ENCODE measurements around the gene GRIA4. TPM values are rescaled to one million over a fixed set of nuclear protein-coding genes. Genes with fewer than 3 reads are reported as not detected.

The GRIA4 gene
- total RNA-seq, 4 donors from 2014 or later: not detected

- intact Hi-C loops (cut with DNase I): no loop called here
Observed at GRCh38 chr11:105705786-105706530, 96.1 kb downstream of the GRIA4 start.

GRCh38 chr11:105713106-105713505 lies 103.2 kb downstream of the GRIA4 start:
- Histone ChIP-seq H3K27me3 (no peaks in the 10 kb centered on the region), H3K36me3 (no peaks in the 10 kb centered on the region), H3K9me3 (no peaks in the 10 kb centered on the region), H3K4me1 (no peaks in the 10 kb centered on the region), H3K27ac (no peak overlapping the region), H3K4me3 (no peak overlapping the region)
- no peak for TF ChIP-seq POLR2A (IDR thresholded peaks at IDR 0.05)
- TF ChIP-seq CTCF (IDR thresholded peaks at IDR 0.05): no peak
- intact Hi-C loops (cut with DNase I): no loop called here
- 76 to 79% methylated on average over 5 of the region's 5 CpGs for WGBS, 2 donors
- no peak for DNase-seq

More at GRCh38 chr11:105705786-105706530, 96.1 kb downstream of the GRIA4 start:
- no peaks in the 10 kb centered on the region for H3K9me3 ChIP-seq
- H3K36me3 ChIP-seq: no peaks in the 10 kb centered on the region
- no peak overlapping the region for H3K4me3 ChIP-seq
- H3K27me3 ChIP-seq: no peaks in the 10 kb centered on the region
- 71 to 74% methylated on average over 2 of the region's 2 CpGs for WGBS, 2 donors
- no peak for DNase-seq
- no peaks in the 10 kb centered on the region for H3K4me1 ChIP-seq
- no peak overlapping the region for H3K27ac ChIP-seq
- TF ChIP-seq POLR2A (IDR thresholded peaks at IDR 0.05): no peak
- no peak for TF ChIP-seq CTCF (IDR thresholded peaks at IDR 0.05)

- H3K4me1 ChIP-seq: no peaks in the 10 kb centered on the region
- no peaks in the 10 kb centered on the region for H3K36me3 ChIP-seq
- H3K9me3 ChIP-seq: no peaks in the 10 kb centered on the region
- no peak overlapping the region for H3K4me3 ChIP-seq
- intact Hi-C loops (cut with DNase I): no loop called here
- TF ChIP-seq CTCF (IDR thresholded peaks at IDR 0.05) (no peak), POLR2A (IDR thresholded peaks at IDR 0.05) (no peak)
- no peak for DNase-seq
- 81 to 83% methylated on average over 2 of the region's 2 CpGs for WGBS, 2 donors
- no peaks in the 10 kb centered on the region for H3K27me3 ChIP-seq
- H3K27ac ChIP-seq: no peak overlapping the region
Observed at GRCh38 chr11:105713696-105714095, 103.8 kb downstream of the GRIA4 start.

- intact Hi-C loops (cut with DNase I): no loop called here
- H3K9me3 ChIP-seq: no peaks in the 10 kb centered on the region
- WGBS, 2 donors: 63 to 80% methylated on average over 5 of the region's 5 CpGs
- H3K27ac ChIP-seq: no peak overlapping the region
- H3K4me1 ChIP-seq: no peaks in the 10 kb centered on the region
- no peaks in the 10 kb centered on the region for H3K27me3 ChIP-seq
- H3K4me3 ChIP-seq: no peak overlapping the region
- H3K36me3 ChIP-seq: no peaks in the 10 kb centered on the region
- TF ChIP-seq POLR2A (IDR thresholded peaks at IDR 0.05) (no peak), CTCF (IDR thresholded peaks at IDR 0.05) (no peak)
- DNase-seq: no peak
Observed at GRCh38 chr11:105718641-105719040, 108.8 kb downstream of the GRIA4 start.

GRCh38 chr11:105719073-105719822 lies 109.4 kb downstream of the GRIA4 start:
- no peak for DNase-seq
- intact Hi-C loops (cut with DNase I): no loop called here
- H3K27ac ChIP-seq: no peak overlapping the region
- 59 to 64% methylated on average over 11 of the region's 11 CpGs for WGBS, 2 donors
- no peaks in the 10 kb centered on the region for H3K27me3 ChIP-seq
- no peaks in the 10 kb centered on the region for H3K4me1 ChIP-seq
- H3K36me3 ChIP-seq: no peaks in the 10 kb centered on the region
- no peaks in the 10 kb centered on the region for H3K9me3 ChIP-seq
- TF ChIP-seq CTCF (IDR thresholded peaks at IDR 0.05) (no peak), POLR2A (IDR thresholded peaks at IDR 0.05) (no peak)
- no peak overlapping the region for H3K4me3 ChIP-seq
